ENCODE measurements around the gene KRT6A. TPM values are rescaled to one million over a fixed set of nuclear protein-coding genes. Genes with fewer than 3 reads are reported as not detected.
A peak's percentile ranks its signal among the peaks of the same experiment; 100 is the strongest.

Gene KRT6A
- 1 to 10 TPM in 1 of 9 donors, under 1 TPM in 1, not detected in 7; 0.28 to 1.1 TPM for total RNA-seq
- 1 to 10 TPM in 1 of 3 donors, under 1 TPM in 1, not detected in 1; 0.24 to 2.7 TPM for polyA plus RNA-seq
- long read RNA-seq, donor 1, result 0 reads
- long read RNA-seq, donor 2, result 0 reads
- long read RNA-seq, donor 3, result 0 reads
- long read RNA-seq, donor 4, result 0 reads
- long read RNA-seq, donor 5, result 0 reads
- long read RNA-seq, donor 6, result 0 reads
- long read RNA-seq, donor 7, result 0 reads
- long read RNA-seq, donor 8, result 0 reads
- long read RNA-seq, donor 9, result 0 reads
- long read RNA-seq, donor 10, result 0 reads

GRCh38 chr12:52493172-52493571, at the start of gene KRT6A:
Gene KRT6A (minus strand): TSS chr12:52493257. CDS start chr12:52493188, 69 bp downstream.
- WGBS, 4 donors, result 89 to 93% (median 90%) methylated on average over 2 of the region's 2 CpGs
- intact Hi-C loops (cut with DNase I), result no loop called here

GRCh38 chr12:52542157-52542556, 49.1 kb upstream of the KRT6A start:
- Histone ChIP-seq H3K27ac (no peak overlapping the region), H3K9me3 (replicated peaks in 1 of 3) (no peaks in the 10 kb centered on the region), H3K36me3 (replicated peaks in 1 of 2) (no peaks in the 10 kb centered on the region), H3K4me1 (replicated peaks in 1 of 2) (no peaks in the 10 kb centered on the region), H3K4me3 (no peak overlapping the region), H3K27me3 (no peaks in the 10 kb centered on the region)
- TF ChIP-seq CTCF (IDR thresholded peaks at IDR 0.05) (no peak), POLR2A (IDR thresholded peaks at IDR 0.05) (no peak)
- intact Hi-C loops (cut with DNase I), result no loop called here
- DNase-seq, result no peak

More at GRCh38 chr12:52493172-52493571, at the start of gene KRT6A:
- no peaks in the 10 kb centered on the region for H3K27me3 ChIP-seq
- no peaks in the 10 kb centered on the region for H3K9me3 ChIP-seq (replicated peaks in 1 of 3)
- no peak for TF ChIP-seq POLR2A (IDR thresholded peaks at IDR 0.05)
- TF ChIP-seq CTCF (IDR thresholded peaks at IDR 0.05), result no peak
- peak within 1 kb of the TSS in 1 of 5 donors; percentile 59 for H3K27ac ChIP-seq
- H3K36me3 ChIP-seq (replicated peaks in 1 of 2), result no peaks in the 10 kb centered on the region
- H3K4me1 ChIP-seq (replicated peaks in 1 of 2), result no peaks in the 10 kb centered on the region
- H3K4me3 ChIP-seq, result no peak within 1 kb of the TSS
- no peak for DNase-seq

- DNase-seq, result no peak
- intact Hi-C loops (cut with DNase I), result no loop called here
- no peak for TF ChIP-seq CTCF (IDR thresholded peaks at IDR 0.05)
- TF ChIP-seq POLR2A (IDR thresholded peaks at IDR 0.05), result no peak
- no peak overlapping the region for H3K4me3 ChIP-seq
- no peaks in the 10 kb centered on the region for H3K27me3 ChIP-seq
- H3K4me1 ChIP-seq (replicated peaks in 1 of 2), result no peaks in the 10 kb centered on the region
- WGBS, 4 donors, result 94 to 97% (median 96%) methylated on average over 5 of the region's 5 CpGs
- no peaks in the 10 kb centered on the region for H3K9me3 ChIP-seq (replicated peaks in 1 of 3)
- H3K36me3 ChIP-seq (replicated peaks in 1 of 2), result no peaks in the 10 kb centered on the region
- H3K27ac ChIP-seq, result no peak overlapping the region
These were observed 48.7 kb upstream of the KRT6A start for GRCh38 chr12:52541709-52542108.

- H3K4me3 ChIP-seq, result no peak overlapping the region
- H3K36me3 ChIP-seq (replicated peaks in 1 of 2), result no peaks in the 10 kb centered on the region
- 89 to 97% (median 92%) methylated on average over 3 to 7 of the region's 7 CpGs for WGBS, 4 donors
- H3K27ac ChIP-seq, result no peak overlapping the region
- no peaks in the 10 kb centered on the region for H3K9me3 ChIP-seq (replicated peaks in 1 of 3)
- TF ChIP-seq CTCF (IDR thresholded peaks at IDR 0.05), result no peak
- no peak for TF ChIP-seq POLR2A (IDR thresholded peaks at IDR 0.05)
- intact Hi-C loops (cut with DNase I), result no loop called here
- no peaks in the 10 kb centered on the region for H3K4me1 ChIP-seq (replicated peaks in 1 of 2)
- no peaks in the 10 kb centered on the region for H3K27me3 ChIP-seq
- no peak for DNase-seq
These were observed 47.5 kb upstream of the KRT6A start for GRCh38 chr12:52540531-52540930.

Measured in adrenal gland (tissue), 19 donors.